IPS-20b (cell line): ENCODE results near the gene LTBP2.

Experiments used
- H3K27ac ChIP-seq: one replicate; pipeline ENCODE4 v1.5.1; 2013; ENCODE audit warnings: low read length
- H3K27me3 ChIP-seq: 2 replicates; pipeline ENCODE4 v1.6.1; 2013; ENCODE audit warnings: mild to moderate bottlenecking, low read length, inconsistent platforms; ENCODE audit not compliant: insufficient read depth
- H3K36me3 ChIP-seq: 2 replicates; pipeline ENCODE4 v1.6.1; 2013; ENCODE audit warnings: low read depth, mild to moderate bottlenecking, inconsistent platforms, low read length, moderate library complexity; ENCODE audit not compliant: insufficient read depth
- H3K4me1 ChIP-seq: 2 replicates; pipeline ENCODE4 v1.6.1; 2013; ENCODE audit warnings: mild to moderate bottlenecking, control low read depth, inconsistent platforms, low read length, moderate library complexity; ENCODE audit not compliant: insufficient read depth
- H3K4me3 ChIP-seq: 2 replicates; pipeline ENCODE4 v1.5.1; 2013; ENCODE audit warnings: mild to moderate bottlenecking, low read length, inconsistent platforms
- H3K9ac ChIP-seq: 2 replicates; pipeline ENCODE4 v1.6.1; 2013; ENCODE audit warnings: low read depth, mild to moderate bottlenecking, inconsistent platforms, low read length, moderate library complexity
- H3K9me3 ChIP-seq: 2 replicates; pipeline ENCODE4 v1.6.1; 2013; ENCODE audit warnings: mild to moderate bottlenecking, low read depth, low read length, inconsistent platforms; ENCODE audit not compliant: insufficient read depth

LTBP2 gene

DNA sequence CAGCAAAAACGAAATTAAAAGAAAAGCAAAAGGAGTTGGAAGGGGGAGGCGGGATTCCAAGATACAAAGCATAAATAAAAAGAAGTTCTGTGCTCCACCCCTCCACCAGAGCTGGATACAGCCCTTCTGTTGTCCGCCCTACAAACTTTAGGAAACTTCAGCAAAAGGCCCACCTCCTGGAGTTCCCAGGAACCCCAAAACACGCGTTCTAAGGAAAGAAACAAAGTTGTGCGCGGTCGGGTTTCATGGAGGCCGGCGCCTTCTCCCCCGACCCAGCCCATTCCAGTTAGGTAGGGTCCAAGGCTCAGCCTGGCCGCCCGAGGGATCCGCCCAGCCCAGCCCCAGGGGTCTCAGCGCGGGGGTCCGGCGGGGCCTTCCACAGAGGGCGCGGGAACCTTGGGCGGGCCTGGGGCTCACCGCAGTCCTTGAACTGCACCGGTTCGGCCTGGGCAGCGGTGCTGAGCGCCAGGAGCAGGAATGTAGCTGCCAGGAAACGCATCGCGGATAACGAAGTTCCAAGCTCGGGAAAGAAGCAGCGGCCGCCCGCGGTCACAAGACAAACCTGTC, 119.2 kb downstream of the LTBP2 start, which contains the start of gene NPC2:
Gene NPC2, minus strand, starts transcription at position 530 of the 567 bp plus-strand sequence. Its CDS starts 31 bp downstream, at position 499.
- peak within 1 kb of the TSS; percentile 90 for H3K27ac ChIP-seq

DNA sequence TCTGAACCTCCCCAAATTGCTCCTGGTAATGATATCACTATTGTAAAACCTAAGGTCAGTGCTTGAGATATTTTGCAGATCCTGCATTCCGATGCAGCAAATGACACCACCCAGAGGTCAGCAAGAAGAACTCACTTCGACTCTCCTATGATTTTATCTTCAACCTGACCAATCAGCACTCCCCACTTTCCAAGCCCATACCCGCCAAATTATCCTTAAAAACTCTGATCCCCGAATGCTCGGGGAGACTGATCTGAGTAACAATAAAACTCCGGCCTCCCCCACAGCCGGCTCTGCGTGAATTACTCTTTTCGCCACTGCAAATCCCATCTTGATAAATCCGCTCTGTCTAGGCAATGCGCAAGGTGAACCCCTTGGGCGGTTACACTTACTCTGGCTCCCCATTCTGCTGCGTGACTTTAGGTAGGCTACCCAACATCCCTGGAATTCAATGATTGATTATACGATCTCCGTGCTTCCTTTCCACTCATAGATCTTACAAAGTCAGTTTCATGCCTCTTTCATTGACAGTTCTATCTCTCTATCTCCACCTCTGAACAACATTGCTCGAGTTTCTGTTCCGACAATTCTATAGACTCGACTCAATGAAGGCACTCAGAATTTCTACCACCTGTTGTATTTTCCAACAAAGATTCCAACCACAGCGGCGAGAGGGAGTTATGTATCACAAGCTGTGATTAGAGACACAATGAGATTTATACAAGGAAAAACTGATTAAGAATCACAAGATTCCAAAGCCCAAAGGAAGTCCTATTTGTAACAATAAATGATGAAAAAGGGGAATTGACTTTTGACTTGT, 119.9 kb downstream of the LTBP2 start:
- H3K36me3 ChIP-seq: peaks cover 26% of the 10 kb centered on the region
- H3K4me3 ChIP-seq: peak overlapping the region; percentile 86
- no peaks in the 10 kb centered on the region for H3K9me3 ChIP-seq
- H3K9ac ChIP-seq: peak overlapping the region; percentile 86; the same call in 1 of the 2 replicates
- no peak overlapping the region for H3K27ac ChIP-seq
- H3K27me3 ChIP-seq: peaks cover 4% of the 10 kb centered on the region; the same call in 1 of the 2 replicates
- H3K4me1 ChIP-seq: peaks cover 8% of the 10 kb centered on the region; the same call in 1 of the 2 replicates

More for the DNA sequence above, 119.2 kb downstream of the LTBP2 start, which contains the start of gene NPC2:
- H3K4me3 ChIP-seq: peak within 1 kb of the TSS; percentile 90
- peaks cover 5% of the 10 kb centered on the region; the same call in 1 of the 2 replicates for H3K4me1 ChIP-seq
- peaks cover 23% of the 10 kb centered on the region for H3K36me3 ChIP-seq
- peak within 1 kb of the TSS; percentile 90 for H3K9ac ChIP-seq
- peaks cover 4% of the 10 kb centered on the region; the same call in 1 of the 2 replicates for H3K27me3 ChIP-seq
- H3K9me3 ChIP-seq: no peaks in the 10 kb centered on the region

DNA sequence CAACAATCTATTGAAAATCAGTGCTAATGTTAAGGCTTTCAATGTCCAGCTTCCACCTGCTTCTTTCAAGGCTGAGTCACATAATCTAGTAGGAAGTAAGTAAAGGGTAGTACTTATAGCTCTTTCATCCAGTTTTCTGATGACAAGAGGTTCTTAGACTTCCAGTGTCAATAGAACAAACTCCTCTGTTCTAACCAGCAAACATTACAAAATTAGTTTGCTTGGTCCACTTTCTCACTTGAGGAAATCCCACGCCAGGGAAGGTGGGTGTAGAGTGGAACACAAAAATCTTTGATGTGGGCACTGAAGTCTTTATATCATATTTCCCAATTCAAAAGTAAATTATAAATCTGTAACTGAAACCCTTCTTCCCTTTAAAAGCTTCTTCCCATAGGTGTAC, 121.6 kb downstream of the LTBP2 start:
- Histone ChIP-seq H3K4me1 (peaks cover 8% of the 10 kb centered on the region; the same call in 1 of the 2 replicates), H3K9ac (no peak overlapping the region), H3K9me3 (no peaks in the 10 kb centered on the region), H3K27me3 (peaks cover 4% of the 10 kb centered on the region; the same call in 1 of the 2 replicates), H3K4me3 (no peak overlapping the region), H3K27ac (no peak overlapping the region), H3K36me3 (peaks cover 24% of the 10 kb centered on the region)

DNA sequence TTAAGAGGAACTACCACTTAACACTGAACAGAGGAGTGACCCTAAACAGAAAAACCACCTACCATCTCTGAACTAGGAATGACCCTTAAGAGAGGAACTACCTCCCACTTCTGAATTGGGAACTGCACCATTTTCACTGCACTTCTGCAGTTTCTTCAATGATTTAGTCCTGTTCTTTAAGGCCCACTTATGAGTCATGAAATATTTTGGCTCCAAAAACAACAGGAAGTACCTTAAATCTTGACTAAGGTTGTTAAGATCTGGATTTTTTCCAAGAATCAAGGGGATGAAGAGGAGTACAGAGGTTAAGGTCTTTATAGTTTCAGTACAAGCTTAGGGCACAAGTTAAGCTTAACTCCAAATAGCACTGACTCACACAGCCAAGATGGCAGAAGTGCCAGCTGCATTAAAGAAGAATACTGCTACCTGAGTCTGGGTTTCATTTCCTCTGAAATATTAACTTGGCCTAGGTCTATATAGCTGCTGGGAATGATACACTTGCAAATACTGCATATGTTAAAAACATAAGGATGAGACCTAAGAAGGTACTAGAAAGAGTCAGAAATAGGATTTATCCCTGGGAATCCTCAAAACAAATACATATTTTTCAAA, 123.1 kb downstream of the LTBP2 start:
- H3K4me3 ChIP-seq: no peak overlapping the region
- H3K9me3 ChIP-seq: no peaks in the 10 kb centered on the region
- no peak overlapping the region for H3K27ac ChIP-seq
- no peak overlapping the region for H3K9ac ChIP-seq
- peaks cover 3% of the 10 kb centered on the region; the same call in 1 of the 2 replicates for H3K4me1 ChIP-seq
- H3K27me3 ChIP-seq: peaks cover 4% of the 10 kb centered on the region; the same call in 1 of the 2 replicates
- H3K36me3 ChIP-seq: peaks cover 32% of the 10 kb centered on the region

DNA sequence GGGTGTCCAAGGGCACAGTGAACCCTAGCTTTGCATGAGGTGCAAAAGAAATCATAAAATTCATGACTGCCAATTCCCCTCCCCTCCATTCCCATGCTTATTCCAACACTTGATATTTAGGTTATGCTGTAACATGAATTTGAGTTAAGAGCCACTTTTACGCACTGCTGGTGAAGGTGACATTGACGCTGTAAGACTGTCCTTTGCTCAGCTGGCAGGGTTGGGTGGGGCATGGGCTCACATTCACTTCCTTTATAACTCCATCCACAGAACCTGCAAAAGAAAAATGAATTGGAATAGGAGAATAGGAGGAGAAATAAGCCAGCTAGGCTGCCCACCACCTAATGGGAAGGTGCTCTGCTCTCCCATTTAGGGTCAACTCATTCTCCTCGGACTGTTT, 125.9 kb downstream of the LTBP2 start:
- peaks cover 3% of the 10 kb centered on the region; the same call in 1 of the 2 replicates for H3K4me1 ChIP-seq
- H3K36me3 ChIP-seq: peaks cover 59% of the 10 kb centered on the region
- no peak overlapping the region for H3K27ac ChIP-seq
- H3K9me3 ChIP-seq: no peaks in the 10 kb centered on the region
- no peaks in the 10 kb centered on the region for H3K27me3 ChIP-seq
- H3K4me3 ChIP-seq: no peak overlapping the region
- H3K9ac ChIP-seq: no peak overlapping the region

DNA sequence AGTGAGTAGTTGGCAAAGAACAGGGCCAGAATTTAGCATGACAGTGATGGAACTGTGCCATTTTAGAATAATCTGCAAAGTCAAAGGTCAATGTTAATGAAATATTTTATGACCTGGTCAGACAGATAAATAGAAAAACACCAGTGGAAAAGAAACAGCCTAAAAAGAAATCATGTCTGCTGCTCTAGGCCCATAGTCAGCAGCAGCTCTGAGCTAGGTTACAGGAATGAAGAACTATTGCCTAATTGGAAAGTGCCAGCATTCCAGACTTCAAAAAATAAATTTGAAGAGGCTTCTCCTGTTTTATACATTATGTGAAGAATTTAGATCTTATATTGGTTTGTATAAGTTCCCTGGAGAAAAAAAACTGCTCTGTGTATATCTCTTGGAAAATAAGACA, 128.7 kb downstream of the LTBP2 start:
- no peaks in the 10 kb centered on the region for H3K27me3 ChIP-seq
- peaks cover 85% of the 10 kb centered on the region for H3K36me3 ChIP-seq
- H3K9me3 ChIP-seq: no peaks in the 10 kb centered on the region
- H3K9ac ChIP-seq: no peak overlapping the region
- peaks cover 3% of the 10 kb centered on the region; the same call in 1 of the 2 replicates for H3K4me1 ChIP-seq
- H3K4me3 ChIP-seq: no peak overlapping the region
- H3K27ac ChIP-seq: no peak overlapping the region

DNA sequence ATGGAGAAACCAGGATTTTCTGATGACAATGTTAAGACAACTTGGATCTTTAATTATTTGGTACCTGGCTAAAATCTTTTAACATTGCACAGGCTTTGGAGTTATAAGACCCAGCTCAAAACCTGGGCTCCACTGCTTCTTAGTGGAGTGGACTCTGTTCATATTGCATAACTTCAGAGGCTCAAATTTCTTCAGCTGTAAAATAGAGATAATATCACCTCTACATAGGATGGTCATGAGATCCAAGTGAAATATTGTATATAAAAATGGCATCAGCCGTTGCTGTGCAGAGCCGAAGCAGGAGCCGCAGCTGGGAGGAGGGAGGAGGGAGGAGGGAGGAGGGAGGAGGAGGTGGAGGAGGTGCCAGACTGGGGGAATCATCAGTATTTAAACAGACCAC, 129.5 kb downstream of the LTBP2 start:
- no peak overlapping the region for H3K9ac ChIP-seq
- H3K36me3 ChIP-seq: peaks cover 85% of the 10 kb centered on the region
- no peaks in the 10 kb centered on the region for H3K27me3 ChIP-seq
- H3K4me1 ChIP-seq: peaks cover under 1% of the 10 kb centered on the region; the same call in 1 of the 2 replicates
- no peaks in the 10 kb centered on the region for H3K9me3 ChIP-seq
- H3K4me3 ChIP-seq: no peak overlapping the region
- no peak overlapping the region for H3K27ac ChIP-seq

DNA sequence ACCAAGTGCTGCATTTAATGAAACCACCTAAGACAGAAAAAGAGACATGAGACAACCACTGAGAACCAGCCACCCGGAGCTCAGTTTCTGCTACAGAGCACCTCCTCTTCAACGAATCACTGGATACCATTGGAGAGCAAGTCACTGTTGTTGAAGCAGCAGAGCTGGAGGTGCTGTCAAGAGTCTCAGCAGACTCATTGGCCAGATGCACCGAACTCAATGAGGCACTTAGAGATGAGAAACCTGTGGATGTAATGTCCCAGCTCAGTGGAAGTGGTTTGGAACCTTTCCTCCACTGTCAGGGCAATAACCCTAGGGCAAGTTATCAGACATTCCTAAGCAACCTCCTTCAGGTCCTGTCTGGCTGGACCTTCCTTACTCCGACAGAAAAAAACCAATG, 132.0 kb downstream of the LTBP2 start:
- Histone ChIP-seq H3K9ac (no peak overlapping the region), H3K4me1 (no peaks in the 10 kb centered on the region; the same call in 1 of the 2 replicates), H3K27ac (no peak overlapping the region), H3K4me3 (no peak overlapping the region), H3K36me3 (peaks cover 85% of the 10 kb centered on the region), H3K27me3 (no peaks in the 10 kb centered on the region), H3K9me3 (no peaks in the 10 kb centered on the region)

DNA sequence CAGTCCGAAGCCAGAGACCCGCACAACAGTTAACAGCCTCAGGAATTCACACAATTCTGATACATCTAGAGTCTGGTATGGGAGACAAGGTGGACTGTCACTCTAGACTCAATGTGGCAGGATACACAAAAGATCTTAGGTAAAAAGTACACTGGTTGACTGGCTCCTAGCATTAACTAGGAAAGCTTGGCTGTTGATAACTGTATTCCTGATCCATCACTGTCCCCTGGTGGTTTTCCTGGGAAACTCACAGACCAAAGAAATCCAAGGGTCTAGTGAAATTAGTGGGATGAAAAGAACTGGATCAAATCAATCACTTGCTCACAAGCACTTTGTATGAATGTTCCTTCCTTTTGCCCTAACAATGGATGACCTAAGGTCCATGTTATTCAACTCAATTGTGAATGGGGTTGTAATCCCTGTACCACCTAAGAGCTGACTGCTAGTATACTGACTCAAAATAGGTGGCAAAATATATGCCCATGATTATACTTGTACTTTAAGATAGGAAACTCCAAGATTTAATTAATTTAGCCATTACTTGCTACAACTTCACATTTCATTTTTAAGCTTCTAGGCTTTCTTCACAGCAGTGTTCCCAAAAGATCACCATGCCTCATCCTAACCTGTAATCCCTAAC, 132.9 kb downstream of the LTBP2 start:
- Histone ChIP-seq H3K36me3 (peaks cover 84% of the 10 kb centered on the region), H3K9ac (peak overlapping the region; percentile 14; the same call in 1 of the 2 replicates), H3K4me3 (no peak overlapping the region), H3K27me3 (no peaks in the 10 kb centered on the region), H3K27ac (no peak overlapping the region), H3K9me3 (no peaks in the 10 kb centered on the region), H3K4me1 (no peaks in the 10 kb centered on the region; the same call in 1 of the 2 replicates)

DNA sequence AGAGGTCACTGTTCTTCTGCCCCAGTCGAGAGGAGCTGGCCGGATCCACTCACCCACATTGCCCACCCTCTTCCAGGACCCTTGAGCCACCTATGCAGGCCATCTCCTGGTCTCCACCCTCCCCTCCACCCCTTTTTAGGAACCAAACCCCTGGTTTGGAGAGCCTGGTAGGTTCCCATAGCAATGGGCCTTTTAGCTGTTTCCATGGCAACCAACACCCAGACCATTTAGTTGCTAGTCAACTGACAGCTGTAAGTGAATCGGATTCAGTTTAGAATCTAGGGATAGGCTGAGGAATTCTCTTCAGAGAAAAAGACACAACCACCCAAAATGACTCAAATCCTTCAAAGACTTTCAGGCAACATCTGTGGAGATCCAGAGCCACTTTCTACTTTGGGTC, 135.4 kb downstream of the LTBP2 start:
- Histone ChIP-seq H3K36me3 (peaks cover 67% of the 10 kb centered on the region), H3K27ac (no peak overlapping the region), H3K27me3 (no peaks in the 10 kb centered on the region), H3K4me3 (no peak overlapping the region), H3K4me1 (no peaks in the 10 kb centered on the region; the same call in 1 of the 2 replicates), H3K9ac (no peak overlapping the region), H3K9me3 (no peaks in the 10 kb centered on the region)

DNA sequence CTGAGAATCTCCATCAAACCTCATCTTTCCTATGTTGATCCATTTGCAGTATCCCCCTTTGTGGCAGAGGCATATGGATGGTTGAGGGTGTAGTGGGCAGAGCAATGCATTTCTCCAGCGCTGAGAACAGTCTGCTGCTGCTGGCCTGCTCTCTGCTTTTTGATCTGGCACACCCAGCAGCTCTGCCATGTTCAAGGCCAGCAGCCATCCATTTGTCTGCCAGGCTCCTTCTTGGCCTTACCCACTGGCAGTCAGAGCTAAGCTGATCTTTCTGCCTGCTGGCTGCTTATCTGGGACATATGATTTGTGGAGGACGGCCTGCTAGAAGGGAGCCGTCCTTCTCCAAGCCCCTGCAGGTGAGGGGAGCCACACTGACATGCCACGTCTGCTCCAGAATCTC, 135.9 kb downstream of the LTBP2 start:
- no peak overlapping the region for H3K4me3 ChIP-seq
- peaks cover 62% of the 10 kb centered on the region for H3K36me3 ChIP-seq
- H3K4me1 ChIP-seq: no peaks in the 10 kb centered on the region; the same call in 1 of the 2 replicates
- H3K27ac ChIP-seq: no peak overlapping the region
- no peaks in the 10 kb centered on the region for H3K9me3 ChIP-seq
- H3K27me3 ChIP-seq: no peaks in the 10 kb centered on the region
- no peak overlapping the region for H3K9ac ChIP-seq
